Activated CD4-positive, alpha-beta T cell treated with anti-CD3 and anti-CD28 coated beads for 36 hours (primary cell): ENCODE results near the gene RPS18. TPM values are rescaled to one million over a fixed set of nuclear protein-coding genes. Genes with fewer than 3 reads are reported as not detected.
"Not testable (repeated sequence)": the region's sequence is repeated elsewhere in the genome, so short reads cannot be mapped to it uniquely, and the experiment has no call there.

Experiments
- ATAC-seq: fragments of 200-7000 bp; cut with Tn5 transposase; one replicate; pipeline ENCODE4 v1.10.0; 2021; ENCODE audit warnings: mild to moderate bottlenecking, moderate library complexity
- CTCF ChIA-PET: fragments of 350-600 bp; sonication (Branson Sonifier 250); formaldehyde crosslinking; loops from one replicate; lab custom pipeline; 2021; ENCODE audit warnings: antibody characterized with exemption; lab: Charles Lee
- POLR2A ChIA-PET: fragments of 350-600 bp; sonication (Branson Sonifier 250); formaldehyde crosslinking; loops from one replicate; lab custom pipeline; 2021; ENCODE audit warnings: antibody characterized with exemption, inconsistent platforms; lab: Charles Lee
- DNase-seq: peaks from one replicate; pipeline ENCODE4 v3.0.0-alpha.2; 2020
- H3K27ac Mint-ChIP-seq: one replicate; pipeline ENCODE4 v1.8.0; 2021; ENCODE audit warnings: mixed read lengths
- H3K27me3 Mint-ChIP-seq: one replicate; pipeline ENCODE4 v1.8.0; 2021; ENCODE audit warnings: mixed read lengths
- H3K36me3 Mint-ChIP-seq: one replicate; pipeline ENCODE4 v1.8.0; 2021; ENCODE audit warnings: low read depth, mixed read lengths
- H3K4me1 Mint-ChIP-seq: one replicate; pipeline ENCODE4 v1.8.0; 2021; ENCODE audit warnings: mixed read lengths
- H3K4me3 Mint-ChIP-seq: one replicate; pipeline ENCODE4 v1.8.0; 2021; ENCODE audit warnings: mild to moderate bottlenecking, moderate library complexity, mixed read lengths
- H3K9me3 Mint-ChIP-seq: one replicate; pipeline ENCODE4 v1.8.0; 2021; ENCODE audit warnings: low read depth, mixed read lengths
- intact Hi-C, 2 experiments: fragments of 100-400 bp; cut with DNase I in 1 of 2; cut with micrococcal nuclease in 1 of 2; formaldehyde crosslinking; loops; one replicate each; pipeline versions ENCODE4 v1.14.2 to v1.15.1; 2022 to 2024; cut with DNase I, micrococcal nuclease
- total RNA-seq, 2 experiments: library from RNA; stranded (reverse); gene quantifications; one replicate each; pipeline ENCODE4 v1.2.3, GENCODE V29; 2021

Gene RPS18
- total RNA-seq, 2 experiments from 2014 or later, result 2,706 to 4,631 TPM

GRCh38 chr6:33271117-33271467 is 783 bp upstream of the RPS18 start:
- peaks cover 41% of the 10 kb centered on the region for H3K4me1 Mint-ChIP-seq
- H3K27me3 Mint-ChIP-seq, result no peaks in the 10 kb centered on the region
- ATAC-seq (peak; percentile 8), DNase-seq (no peak)
- ChIA-PET CTCF (interaction anchor here (0.6 to 3.3 kb wide), 11 partner anchors 10 to 881 kb away, joined by 3 to 14 read pairs (median 6); partner anchors contain the start of genes PFDN6 and WDR46), POLR2A (interaction anchor here (0.9 to 2.9 kb wide), 8 partner anchors 10 to 151 kb away, joined by 3 to 18 read pairs (median 6); partner anchors contain the start of genes PFDN6, RGL2, RING1 and WDR46)
- peak overlapping the region; percentile 100 for H3K27ac Mint-ChIP-seq
- no peaks in the 10 kb centered on the region for H3K9me3 Mint-ChIP-seq
- H3K36me3 Mint-ChIP-seq, result peaks cover 67% of the 10 kb centered on the region
- intact Hi-C loops, result loop anchor here (1.0 to 10.0 kb wide), 15 partner anchors 18 to 1296 kb away; partner anchors contain the start of genes RXRB (in 2 of the 2), SLC39A7 (in 2 of the 2), BRD2 (in 1 of the 2) and DXO (in 1 of the 2)
- peak overlapping the region; percentile 91 for H3K4me3 Mint-ChIP-seq

GRCh38 chr6:33272275-33273128 is 627 bp downstream of the RPS18 start:
- no peaks in the 10 kb centered on the region for H3K9me3 Mint-ChIP-seq
- H3K27me3 Mint-ChIP-seq, result no peaks in the 10 kb centered on the region
- no peak for DNase-seq
- peak overlapping the region; percentile 100 for H3K27ac Mint-ChIP-seq
- ATAC-seq, result peak; percentile 4
- POLR2A ChIA-PET, result interaction anchor here (0.9 to 2.9 kb wide), 6 partner anchors 16 to 301 kb away, joined by 3 to 18 read pairs (median 8); partner anchors contain the start of genes PFDN6, RING1, WDR46 and ZBTB22
- peaks cover 52% of the 10 kb centered on the region for H3K4me1 Mint-ChIP-seq
- intact Hi-C loops, result loop anchor here (1.0 to 10.0 kb wide), 8 partner anchors 40 to 1298 kb away; partner anchors contain the start of genes DXO (in 1 of the 2), ITPR3 (in 1 of the 2), PSMB9 (in 1 of the 2) and TAP1 (in 1 of the 2)
- H3K4me3 Mint-ChIP-seq, result peak overlapping the region; percentile 91
- peaks cover 64% of the 10 kb centered on the region for H3K36me3 Mint-ChIP-seq
- CTCF ChIA-PET, result interaction anchor here (0.6 to 3.3 kb wide), 13 partner anchors 8 to 1084 kb away, joined by 3 to 14 read pairs (median 4); partner anchors contain the start of genes HSD17B8, PFDN6 and WDR46

- H3K36me3 Mint-ChIP-seq, result peaks cover 61% of the 10 kb centered on the region
- H3K4me1 Mint-ChIP-seq, result peaks cover 56% of the 10 kb centered on the region
- H3K27ac Mint-ChIP-seq, result peak overlapping the region; percentile 100
- intact Hi-C loops, result loop anchor here (2.0 to 10.0 kb wide), 6 partner anchors 39 to 1299 kb away; partner anchors contain the start of genes DXO (in 1 of the 2), ITPR3 (in 1 of the 2), PSMB9 (in 1 of the 2) and TAP1 (in 1 of the 2)
- no peaks in the 10 kb centered on the region for H3K9me3 Mint-ChIP-seq
- no peak for ATAC-seq
- no peak for DNase-seq
- ChIA-PET CTCF (interaction anchor here (0.6 kb wide), 1 partner anchor 155 kb away, joined by 4 read pairs; no protein-coding TSS in a partner anchor), POLR2A (interaction anchor here (2.9 kb wide), 1 partner anchor 16 kb away, joined by 18 read pairs; the partner anchor contains the start of genes PFDN6 and WDR46)
- peak overlapping the region; percentile 91 for H3K4me3 Mint-ChIP-seq
- H3K27me3 Mint-ChIP-seq, result no peaks in the 10 kb centered on the region
Measured at GRCh38 chr6:33273129-33273923, 1.5 kb downstream of the RPS18 start.

- POLR2A ChIA-PET, result interaction anchor here (0.5 kb wide), 1 partner anchor 15 kb away, joined by 3 read pairs; the partner anchor contains the start of genes PFDN6 and WDR46
- H3K4me1 Mint-ChIP-seq, result peaks cover 56% of the 10 kb centered on the region
- no peaks in the 10 kb centered on the region for H3K27me3 Mint-ChIP-seq
- no peaks in the 10 kb centered on the region for H3K9me3 Mint-ChIP-seq
- intact Hi-C loops, result loop anchor here (2.0 to 10.0 kb wide), 6 partner anchors 38 to 1299 kb away; partner anchors contain the start of genes DXO (in 1 of the 2), ITPR3 (in 1 of the 2), PSMB9 (in 1 of the 2) and TAP1 (in 1 of the 2)
- DNase-seq (no peak), ATAC-seq (no peak)
- H3K4me3 Mint-ChIP-seq, result peak overlapping the region; percentile 91
- H3K36me3 Mint-ChIP-seq, result peaks cover 58% of the 10 kb centered on the region
- H3K27ac Mint-ChIP-seq, result peak overlapping the region; percentile 100
- CTCF ChIA-PET, result no interaction called here
Measured at GRCh38 chr6:33273924-33274902, 2.3 kb downstream of the RPS18 start.

- ChIA-PET CTCF (interaction anchor here (0.9 to 4.0 kb wide), 3 partner anchors 13 to 42 kb away, joined by 3 to 17 read pairs (median 14); partner anchors contain the start of genes PFDN6, WDR46 and ZBTB22), POLR2A (interaction anchor here (0.6 to 3.7 kb wide), 7 partner anchors 10 to 331 kb away, joined by 3 to 25 read pairs (median 5); partner anchors contain the start of genes PFDN6 and WDR46)
- DNase-seq, result peak; percentile 19
- H3K9me3 Mint-ChIP-seq, H3K27me3 Mint-ChIP-seq, ATAC-seq: not testable (repeated sequence)
- intact Hi-C loops, result loop anchor here in 1 of 2 experiments (2.0 to 10.0 kb wide), 3 partner anchors 69 to 1301 kb away; partner anchors contain the start of genes CUTA and DXO
- H3K27ac Mint-ChIP-seq, result peak overlapping the region; percentile 90
- peaks cover 42% of the 10 kb centered on the region for H3K4me1 Mint-ChIP-seq
- peaks cover 58% of the 10 kb centered on the region for H3K36me3 Mint-ChIP-seq
- peak overlapping the region; percentile 91 for H3K4me3 Mint-ChIP-seq
Measured at GRCh38 chr6:33275795-33276580, 4.1 kb downstream of the RPS18 start.

GRCh38 chr6:33276581-33276863 is 4.6 kb downstream of the RPS18 start:
- peak overlapping the region; percentile 91 for H3K4me3 Mint-ChIP-seq
- ATAC-seq (no peak), DNase-seq (no peak)
- ChIA-PET CTCF (interaction anchor here (0.9 to 4.0 kb wide), 4 partner anchors 13 to 41 kb away, joined by 3 to 17 read pairs (median 9); partner anchors contain the start of genes PFDN6, WDR46 and ZBTB22), POLR2A (interaction anchor here (0.6 to 3.7 kb wide), 12 partner anchors 10 to 331 kb away, joined by 3 to 25 read pairs (median 4); partner anchors contain the start of genes KIFC1, PFDN6, RGL2 and WDR46)
- H3K27ac Mint-ChIP-seq, result peak overlapping the region; percentile 90
- peaks cover 58% of the 10 kb centered on the region for H3K36me3 Mint-ChIP-seq
- peaks cover 39% of the 10 kb centered on the region for H3K4me1 Mint-ChIP-seq
- H3K9me3 Mint-ChIP-seq, result no peaks in the 10 kb centered on the region
- H3K27me3 Mint-ChIP-seq, result no peaks in the 10 kb centered on the region
- intact Hi-C loops, result loop anchor here in 1 of 2 experiments (2.0 to 10.0 kb wide), 3 partner anchors 68 to 1302 kb away; partner anchors contain the start of genes CUTA and DXO

GRCh38 chr6:33276864-33277662 is 5.2 kb downstream of the RPS18 start, which contains the start of gene B3GALT4:
TSS of gene B3GALT4 (plus strand) at chr6:33277123. CDS start at chr6:33277420, 297 bp downstream.
- POLR2A ChIA-PET, result interaction anchor here (0.6 to 3.7 kb wide), 20 partner anchors 9 to 382 kb away, joined by 3 to 25 read pairs (median 4); partner anchors contain the start of genes CUTA, KIFC1, PFDN6 and RGL2
- no peaks in the 10 kb centered on the region for H3K9me3 Mint-ChIP-seq
- intact Hi-C loops, result loop anchor here (1.0 to 10.0 kb wide), 7 partner anchors 12 to 1302 kb away; partner anchors contain the start of genes PFDN6 (in 2 of the 2), WDR46 (in 2 of the 2), CUTA (in 1 of the 2) and DXO (in 1 of the 2)
- H3K27me3 Mint-ChIP-seq, result no peaks in the 10 kb centered on the region
- peak within 1 kb of the TSS; percentile 92 for H3K27ac Mint-ChIP-seq
- peaks cover 39% of the 10 kb centered on the region for H3K4me1 Mint-ChIP-seq
- ATAC-seq (peak; percentile 75), DNase-seq (peak; percentile 87)
- H3K4me3 Mint-ChIP-seq, result peak within 1 kb of the TSS; percentile 91
- peaks cover 55% of the 10 kb centered on the region for H3K36me3 Mint-ChIP-seq
- CTCF ChIA-PET, result interaction anchor here (0.6 to 4.0 kb wide), 11 partner anchors 12 to 153 kb away, joined by 3 to 17 read pairs (median 4); partner anchors contain the start of genes PFDN6, WDR46 and ZBTB22
